ENCODE data around the gene NHLRC4. TPM values are rescaled to one million over a fixed set of nuclear protein-coding genes. Genes with fewer than 3 reads are reported as not detected.

The NHLRC4 gene
- total and polyA plus RNA-seq, 9 of the 15 experiments (the other 6 are each of a cell fraction or from before 2014, with no cell fraction given): 0.24 to 3.7 (median 1.3) TPM; not detected in 2

- Histone ChIP-seq H3K79me2 (ENCODE audit: control insufficient read depth, insufficient read depth, low read length) (peaks cover 18% of the 10 kb centered on the region; the same call in 2 of the 3 replicates), H3K36me3 (ENCODE audit: control insufficient read depth, insufficient read depth, low read length) (peaks cover 6% of the 10 kb centered on the region; the same call in 1 of the 3 replicates), H3K9me3 (replicated peaks; ENCODE audit: control insufficient read depth, insufficient read depth, low read depth, low read length) (0 out of 2 replicates have a peak, but pooled peaks cover 4% of the 10 kb centered on the region), H3K4me1 (replicated peaks in 1 of 2; ENCODE audit: control insufficient read depth in 2 of 2, insufficient read depth in 2 of 2, low read length in 2 of 2) (peaks cover 0 to 23% of the 10 kb centered on the region in 2 experiments; a peak in 2 of 5 replicates), H4K20me1 (replicated peaks; ENCODE audit: control insufficient read depth, insufficient read depth, low read length) (no peaks in the 10 kb centered on the region), H2AFZ (ENCODE audit: low read depth, low read length) (no peak overlapping the region), H3K27me3 (ENCODE audit: control insufficient read depth in 2 of 2, insufficient read depth in 2 of 2, low read length in 2 of 2) (no peaks in the 10 kb centered on the region), H3K27ac (ENCODE audit: extremely low read depth, low read depth, low read length) (no peak overlapping the region), H3K4me3 (no peak overlapping the region), H3K9ac (ENCODE audit: insufficient read depth in 1 of 2, low read depth in 2 of 2, low read length in 2 of 2) (no peak overlapping the region), H3K4me2 (ENCODE audit: insufficient read depth, low read length) (no peak overlapping the region), H3K9me1 (ENCODE audit: control insufficient read depth, insufficient read depth, low read length) (no peaks in the 10 kb centered on the region)
- intact Hi-C loops (cut with micrococcal nuclease): no loop called here
- TF ChIP-seq CTCF (IDR thresholded peaks at IDR 0.05 in 2 of 3, conservative IDR thresholded peaks at IDR 0.05 in 1 of 3; ENCODE audit: insufficient read depth in 2 of 3, low read depth in 1 of 3, low read length in 3 of 3): peak; percentile 26 to 30 (median 26); a peak in 4 of 6 replicates
- peak; percentile 57 for TF ChIP-seq CTCFL (IDR thresholded peaks at IDR 0.05; ENCODE audit: borderline replicate concordance, insufficient read depth, low read depth, low read length, poor library complexity, severe bottlenecking)
- no peak for TF ChIP-seq CHAMP1 (IDR thresholded peaks at IDR 0.05)
- 89% methylated on average over 21 of the region's 28 CpGs for WGBS (ENCODE audit: insufficient coverage, low coverage, missing lambda C conversion rate)
- BruUV-seq (replicated peaks): no TSS peak
- no peak for FAIRE-seq
- peak in 2 of 4 experiments; percentile 51 to 71 for DNase-seq (ENCODE audit: extremely low read depth in 1 of 4, low spot score in 3 of 4)
- POLR2A ChIA-PET: interaction anchor here (0.6 to 1.4 kb wide), 3 partner anchors 9 to 26 kb away, joined by 3 to 4 read pairs (median 4); partner anchors contain the start of gene METTL26
- ATAC-seq: peak; percentile 58; the same call in 2 of the 3 replicates
- in situ Hi-C loops (cut with MboI): no loop called here
- CTCF ChIA-PET (ENCODE audit: low intra/inter-chr PET ratio): no interaction called here
Measured at GRCh38 chr16:610513-611381, 43.9 kb downstream of the NHLRC4 start.
